Type B pancreatic cell (in vitro differentiated cells): ENCODE results near the gene EVA1A. TPM values are rescaled to one million over a fixed set of nuclear protein-coding genes. Genes with fewer than 3 reads are reported as not detected.

Experiments used
- DNase-seq: peaks from one replicate; pipeline ENCODE4 v3.0.0; 2021; ENCODE audit warnings: mixed read lengths; ENCODE audit not compliant: unreplicated experiment; ENCODE audit errors: extremely low spot score
- H3K27ac Mint-ChIP-seq: 2 replicates; pipeline ENCODE4 v1.8.0; 2021; ENCODE audit warnings: mild to moderate bottlenecking, mixed read lengths
- H3K27me3 Mint-ChIP-seq: 2 replicates; pipeline ENCODE4 v1.8.0; 2021; ENCODE audit warnings: mixed read lengths
- H3K36me3 Mint-ChIP-seq: 2 replicates; pipeline ENCODE4 v1.8.0; 2021; ENCODE audit warnings: mixed read lengths
- H3K4me1 Mint-ChIP-seq: one replicate; pipeline ENCODE4 v1.8.0; 2021; ENCODE audit warnings: mixed read lengths; ENCODE audit not compliant: unreplicated experiment
- H3K4me3 Mint-ChIP-seq: 2 replicates; pipeline ENCODE4 v1.8.0; 2021; ENCODE audit warnings: mild to moderate bottlenecking, mixed read lengths
- H3K9me3 Mint-ChIP-seq: 2 replicates; pipeline ENCODE4 v1.8.0; 2021; ENCODE audit warnings: mixed read lengths
- total RNA-seq: library from RNA; stranded (reverse); gene quantifications from 2 replicates; pipeline ENCODE4 v1.2.1, GENCODE V29; 2021; ENCODE audit warnings: low replicate concordance
- TF ChIP-seq, protein P1 (sequence below): fragments of 200-600 bp; sonication (generic); conservative IDR thresholded peaks from 2 replicates; pipeline ENCODE4 v1.5.0; 2021; ENCODE audit warnings: antibody characterized with exemption, mild to moderate bottlenecking

The EVA1A gene
- total RNA-seq, 1 donor from 2014 or later = 13.5 TPM

GRCh38 chr2:75522543-75523312, 38.0 kb downstream of the EVA1A start:
- TF ChIP-seq, protein P1, sequence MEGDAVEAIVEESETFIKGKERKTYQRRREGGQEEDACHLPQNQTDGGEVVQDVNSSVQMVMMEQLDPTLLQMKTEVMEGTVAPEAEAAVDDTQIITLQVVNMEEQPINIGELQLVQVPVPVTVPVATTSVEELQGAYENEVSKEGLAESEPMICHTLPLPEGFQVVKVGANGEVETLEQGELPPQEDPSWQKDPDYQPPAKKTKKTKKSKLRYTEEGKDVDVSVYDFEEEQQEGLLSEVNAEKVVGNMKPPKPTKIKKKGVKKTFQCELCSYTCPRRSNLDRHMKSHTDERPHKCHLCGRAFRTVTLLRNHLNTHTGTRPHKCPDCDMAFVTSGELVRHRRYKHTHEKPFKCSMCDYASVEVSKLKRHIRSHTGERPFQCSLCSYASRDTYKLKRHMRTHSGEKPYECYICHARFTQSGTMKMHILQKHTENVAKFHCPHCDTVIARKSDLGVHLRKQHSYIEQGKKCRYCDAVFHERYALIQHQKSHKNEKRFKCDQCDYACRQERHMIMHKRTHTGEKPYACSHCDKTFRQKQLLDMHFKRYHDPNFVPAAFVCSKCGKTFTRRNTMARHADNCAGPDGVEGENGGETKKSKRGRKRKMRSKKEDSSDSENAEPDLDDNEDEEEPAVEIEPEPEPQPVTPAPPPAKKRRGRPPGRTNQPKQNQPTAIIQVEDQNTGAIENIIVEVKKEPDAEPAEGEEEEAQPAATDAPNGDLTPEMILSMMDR = no peak
- Mint-ChIP-seq H3K4me3 (no peak overlapping the region), H3K27me3 (peaks cover 13% of the 10 kb centered on the region), H3K27ac (no peak overlapping the region), H3K9me3 (peaks cover 4% of the 10 kb centered on the region), H3K4me1 (peaks cover 2% of the 10 kb centered on the region), H3K36me3 (peaks cover 9% of the 10 kb centered on the region)
- no peak for DNase-seq

DNA sequence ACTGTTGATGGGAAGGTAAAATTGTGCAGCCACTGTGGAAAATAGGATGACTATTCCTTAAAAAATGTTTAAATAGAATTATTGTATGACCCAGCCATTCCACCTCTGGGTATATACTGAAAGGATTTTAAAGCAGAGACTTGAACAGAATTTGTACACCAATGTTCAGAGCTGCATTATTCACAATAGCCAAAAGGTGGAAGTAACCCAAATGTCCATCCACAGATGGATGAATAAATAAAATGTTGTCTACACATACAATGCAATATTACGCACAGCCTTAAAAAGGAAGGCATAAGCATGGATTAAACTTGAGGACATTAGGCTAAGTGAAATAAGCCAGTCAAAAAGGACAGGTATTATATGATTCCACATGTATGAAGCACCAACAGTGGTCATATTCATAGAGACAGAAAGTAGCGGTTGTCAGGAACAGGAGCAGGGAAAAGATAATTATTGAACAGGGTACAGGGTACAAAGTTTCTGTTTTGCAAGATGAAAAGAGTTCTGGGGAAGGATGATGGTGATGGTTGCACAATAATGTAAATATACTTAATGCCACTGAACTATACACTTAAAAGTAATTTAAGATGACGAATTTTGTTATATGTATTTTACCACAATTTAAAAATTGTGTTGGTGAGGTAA, 39.4 kb downstream of the EVA1A start:
- peaks cover 18% of the 10 kb centered on the region for H3K27me3 Mint-ChIP-seq
- peaks cover 4% of the 10 kb centered on the region for H3K9me3 Mint-ChIP-seq
- no peak for DNase-seq
- peaks cover 20% of the 10 kb centered on the region for H3K36me3 Mint-ChIP-seq
- no peak overlapping the region for H3K4me3 Mint-ChIP-seq
- H3K27ac Mint-ChIP-seq = no peak overlapping the region
- H3K4me1 Mint-ChIP-seq = peaks cover 11% of the 10 kb centered on the region
- TF ChIP-seq, protein P1 = no peak

DNA sequence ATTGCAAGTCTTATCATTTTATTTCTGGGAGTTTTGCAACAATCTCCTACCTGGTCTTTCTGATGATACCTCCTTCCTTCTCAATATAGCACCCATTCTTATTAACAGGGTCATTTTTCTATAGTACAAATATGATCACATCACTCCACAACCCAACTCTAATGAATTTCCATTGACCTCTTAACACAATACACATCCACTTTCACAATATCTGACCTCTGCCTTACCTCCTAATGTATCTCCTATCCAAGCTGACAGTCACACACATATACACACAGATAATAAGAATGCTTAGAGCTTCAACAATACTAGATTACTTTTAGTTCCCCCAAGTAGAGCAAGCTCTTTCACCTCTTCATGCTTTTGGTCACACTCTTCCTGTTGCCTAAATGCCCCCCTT, 40.9 kb downstream of the EVA1A start:
- DNase-seq = no peak
- Mint-ChIP-seq H3K4me1 (peaks cover 11% of the 10 kb centered on the region), H3K4me3 (no peak overlapping the region), H3K36me3 (peaks cover 30% of the 10 kb centered on the region), H3K27ac (no peak overlapping the region), H3K27me3 (peaks cover 22% of the 10 kb centered on the region), H3K9me3 (peaks cover 7% of the 10 kb centered on the region)
- TF ChIP-seq, protein P1 = no peak

GRCh38 chr2:75518638-75519465, 41.9 kb downstream of the EVA1A start:
- H3K36me3 Mint-ChIP-seq = peaks cover 30% of the 10 kb centered on the region
- DNase-seq = no peak
- peaks cover 11% of the 10 kb centered on the region for H3K4me1 Mint-ChIP-seq
- H3K27ac Mint-ChIP-seq = peak overlapping the region; percentile 53
- H3K27me3 Mint-ChIP-seq = peaks cover 22% of the 10 kb centered on the region
- peaks cover 10% of the 10 kb centered on the region for H3K9me3 Mint-ChIP-seq
- TF ChIP-seq, protein P1 = no peak
- H3K4me3 Mint-ChIP-seq = no peak overlapping the region

GRCh38 chr2:75517547-75518230, 43.0 kb downstream of the EVA1A start:
- peaks cover 33% of the 10 kb centered on the region for H3K36me3 Mint-ChIP-seq
- peak overlapping the region; percentile 7 for H3K4me3 Mint-ChIP-seq
- H3K27me3 Mint-ChIP-seq = peaks cover 18% of the 10 kb centered on the region
- peak overlapping the region; percentile 3 for H3K27ac Mint-ChIP-seq
- no peak for DNase-seq
- TF ChIP-seq, protein P1 = no peak
- peaks cover 13% of the 10 kb centered on the region for H3K9me3 Mint-ChIP-seq
- H3K4me1 Mint-ChIP-seq = peaks cover 11% of the 10 kb centered on the region
